AG04450 (cell line): ENCODE data around the gene S100G. TPM values are rescaled to one million over a fixed set of nuclear protein-coding genes. Genes with fewer than 3 reads are reported as not detected.

Source experiments
- CTCF ChIA-PET: fragments of 300-600, 350-600 bp; formaldehyde crosslinking; extraction: SDS; loops from one replicate; lab custom pipeline; 2022; ENCODE audit warnings: antibody characterized with exemption, inconsistent platforms; lab: Charles Lee
- POLR2A ChIA-PET: fragments of 350-600 bp; formaldehyde crosslinking; extraction: SDS; loops from one replicate; lab custom pipeline; 2021; ENCODE audit warnings: antibody characterized with exemption, inconsistent platforms; lab: Yijun Ruan, JAX
- DNase-seq: peaks from one replicate; pipeline ENCODE4 v3.0.0-alpha.2; 2011; ENCODE audit warnings: low read depth, low spot score
- H3K27ac ChIP-seq: one replicate; pipeline ENCODE4 v1.5.1; 2012; ENCODE audit warnings: low read depth, low read length, control low read depth
- H3K27me3 ChIP-seq: one replicate; pipeline ENCODE4 v1.6.0; 2012; ENCODE audit warnings: low read length; ENCODE audit not compliant: control insufficient read depth, insufficient read depth
- H3K4me3 ChIP-seq: 2 replicates; pipeline ENCODE4 v1.5.1; 2011; ENCODE audit warnings: mild to moderate bottlenecking, low read depth, low read length, control low read depth
- H3K9me3 ChIP-seq: 2 replicates; pipeline ENCODE4 v1.5.1; 2012; ENCODE audit warnings: low read length; ENCODE audit not compliant: control insufficient read depth, insufficient read depth
- polyA plus RNA-seq: library from polyadenylated mRNA; depleted of rRNA; stranded (reverse); fragments of >200 nt; gene quantifications from 2 replicates; pipeline ENCODE4 v1.2.3, GENCODE V29; 2011
- TF ChIP-seq, protein P1 (sequence below): IDR thresholded peaks from 2 replicates; pipeline ENCODE4 v1.5.1; 2011; ENCODE audit warnings: low read depth, low read length, control low read depth, inconsistent platforms

Gene S100G
- polyA plus RNA-seq, 1 experiment: not detected

- CTCF ChIA-PET: no interaction called here
- TF ChIP-seq, protein P1, sequence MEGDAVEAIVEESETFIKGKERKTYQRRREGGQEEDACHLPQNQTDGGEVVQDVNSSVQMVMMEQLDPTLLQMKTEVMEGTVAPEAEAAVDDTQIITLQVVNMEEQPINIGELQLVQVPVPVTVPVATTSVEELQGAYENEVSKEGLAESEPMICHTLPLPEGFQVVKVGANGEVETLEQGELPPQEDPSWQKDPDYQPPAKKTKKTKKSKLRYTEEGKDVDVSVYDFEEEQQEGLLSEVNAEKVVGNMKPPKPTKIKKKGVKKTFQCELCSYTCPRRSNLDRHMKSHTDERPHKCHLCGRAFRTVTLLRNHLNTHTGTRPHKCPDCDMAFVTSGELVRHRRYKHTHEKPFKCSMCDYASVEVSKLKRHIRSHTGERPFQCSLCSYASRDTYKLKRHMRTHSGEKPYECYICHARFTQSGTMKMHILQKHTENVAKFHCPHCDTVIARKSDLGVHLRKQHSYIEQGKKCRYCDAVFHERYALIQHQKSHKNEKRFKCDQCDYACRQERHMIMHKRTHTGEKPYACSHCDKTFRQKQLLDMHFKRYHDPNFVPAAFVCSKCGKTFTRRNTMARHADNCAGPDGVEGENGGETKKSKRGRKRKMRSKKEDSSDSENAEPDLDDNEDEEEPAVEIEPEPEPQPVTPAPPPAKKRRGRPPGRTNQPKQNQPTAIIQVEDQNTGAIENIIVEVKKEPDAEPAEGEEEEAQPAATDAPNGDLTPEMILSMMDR: no peak
These were observed 28.7 kb downstream of the S100G start for GRCh38 chrX:16678689-16679088.

GRCh38 chrX:16683007-16683664 is 33.2 kb downstream of the S100G start:
- no peak for DNase-seq
- CTCF ChIA-PET: interaction anchor here (1.2 to 1.4 kb wide), 2 partner anchors 13 to 753 kb away, joined by 3 to 4 read pairs; no protein-coding TSS in a partner anchor
- Histone ChIP-seq H3K27ac (no peak overlapping the region), H3K9me3 (no peaks in the 10 kb centered on the region), H3K27me3 (no peaks in the 10 kb centered on the region), H3K4me3 (no peak overlapping the region)
- POLR2A ChIA-PET: no interaction called here
- TF ChIP-seq, protein P1: no peak

More at GRCh38 chrX:16678689-16679088, 28.7 kb downstream of the S100G start:
- no peak overlapping the region for H3K4me3 ChIP-seq
- POLR2A ChIA-PET: no interaction called here
- H3K9me3 ChIP-seq: no peaks in the 10 kb centered on the region
- no peak overlapping the region for H3K27ac ChIP-seq
- H3K27me3 ChIP-seq: no peaks in the 10 kb centered on the region
- DNase-seq: no peak

DNA sequence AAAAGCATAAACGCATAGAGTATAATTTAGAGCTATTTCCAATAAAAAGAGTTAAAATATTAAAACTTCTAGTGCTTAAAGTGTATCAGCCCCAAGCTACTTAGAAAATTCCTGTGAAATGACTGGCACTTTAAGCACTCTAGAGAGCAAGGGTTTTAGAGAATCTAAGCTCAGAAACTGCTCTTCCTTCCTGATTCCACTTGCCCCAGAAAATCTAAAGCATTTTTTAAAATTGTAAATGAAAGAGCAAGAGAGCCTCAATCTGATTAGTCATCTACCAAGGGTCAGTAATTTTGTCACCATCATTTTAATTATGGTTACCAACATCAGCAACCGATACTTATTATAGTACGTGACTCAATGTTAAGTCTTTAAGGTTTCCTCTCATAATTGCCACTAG is 37.6 kb downstream of the S100G start:
- ChIA-PET POLR2A (interaction anchor here (0.6 kb wide), 1 partner anchor 511 kb away, joined by 3 read pairs; no protein-coding TSS in a partner anchor), CTCF (no interaction called here)
- DNase-seq: no peak
- Histone ChIP-seq H3K27me3 (no peaks in the 10 kb centered on the region), H3K27ac (no peak overlapping the region), H3K4me3 (no peak overlapping the region), H3K9me3 (no peaks in the 10 kb centered on the region)
- TF ChIP-seq, protein P1: no peak

- Histone ChIP-seq H3K4me3 (no peak overlapping the region), H3K27ac (no peak overlapping the region), H3K27me3 (no peaks in the 10 kb centered on the region), H3K9me3 (no peaks in the 10 kb centered on the region)
- ChIA-PET CTCF (interaction anchor here (1.8 to 1.9 kb wide), 2 partner anchors 258 to 846 kb away, joined by 4 to 8 read pairs; no protein-coding TSS in a partner anchor), POLR2A (no interaction called here)
- DNase-seq: no peak
- TF ChIP-seq, protein P1: peak; percentile 72
These were observed 45.2 kb downstream of the S100G start for GRCh38 chrX:16695079-16695676.

DNA sequence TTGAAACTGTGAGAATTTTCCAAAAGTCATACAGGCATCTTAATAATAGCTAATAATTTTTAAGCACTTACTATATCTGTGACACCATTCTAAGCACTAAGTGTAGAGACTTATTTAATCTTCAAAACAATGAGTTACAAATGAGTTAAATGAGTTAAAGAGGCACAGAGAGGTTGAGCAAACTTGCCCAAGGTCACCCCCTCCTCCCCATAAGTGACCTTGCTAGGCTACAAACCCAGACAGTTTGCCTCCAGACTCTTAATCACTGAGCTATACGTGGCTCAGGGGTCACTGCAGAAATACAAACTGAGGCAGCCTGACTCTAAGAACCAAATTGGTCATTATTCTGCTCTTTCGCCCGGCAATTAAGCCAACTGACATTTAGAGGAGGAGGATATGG is 47.0 kb downstream of the S100G start:
- ChIA-PET POLR2A (no interaction called here), CTCF (interaction anchor here (1.1 to 1.5 kb wide), 5 partner anchors 14 to 1010 kb away, joined by 3 to 4 read pairs (median 4); no protein-coding TSS in a partner anchor)
- H3K27ac ChIP-seq: no peak overlapping the region
- no peaks in the 10 kb centered on the region for H3K9me3 ChIP-seq
- DNase-seq: no peak
- TF ChIP-seq, protein P1: no peak
- no peak overlapping the region for H3K4me3 ChIP-seq
- H3K27me3 ChIP-seq: no peaks in the 10 kb centered on the region
